ENCODE measurements around the gene SLC6A13. TPM values are rescaled to one million over a fixed set of nuclear protein-coding genes. Genes with fewer than 3 reads are reported as not detected.

Gene SLC6A13
- total and polyA plus RNA-seq, 2 donors (not counting 3 experiments of a cell fraction or from before 2014, with no cell fraction given), result 0.14 TPM; not detected in 1

- Histone ChIP-seq H3K9ac (replicated peaks; ENCODE audit: extremely low read depth, insufficient read depth, low read length) (no peak overlapping the region), H4K20me1 (replicated peaks; ENCODE audit: control insufficient read depth, extremely low read depth, insufficient read depth, low read length) (no peaks in the 10 kb centered on the region), H3K79me2 (ENCODE audit: control insufficient read depth, insufficient read depth, low read length) (no peaks in the 10 kb centered on the region), H3K27ac (ENCODE audit: insufficient read depth, low read depth, low read length) (no peak overlapping the region), H3K4me3 (replicated peaks in 1 of 3; ENCODE audit: insufficient read depth in 1 of 3, low read depth in 1 of 3, low read length in 3 of 3) (peak overlapping the region in 1 of 3 experiments; percentile 11), H2AFZ (ENCODE audit: low read depth, low read length) (peak overlapping the region; percentile 4), H3K4me2 (ENCODE audit: insufficient read depth, low read length) (peak overlapping the region; percentile 28), H3K9me1 (replicated peaks; ENCODE audit: control insufficient read depth, extremely low read depth, insufficient read depth, low read length) (no peaks in the 10 kb centered on the region), H3K4me1 (ENCODE audit: control insufficient read depth, extremely low read depth, insufficient read depth, low read length) (no peaks in the 10 kb centered on the region), H3K27me3 (ENCODE audit: control insufficient read depth in 2 of 2, insufficient read depth in 2 of 2, low read length in 2 of 2) (peaks cover 13 to 18% of the 10 kb centered on the region in 2 experiments), H3K9me3 (replicated peaks; ENCODE audit: control insufficient read depth, insufficient read depth, low read length) (no peaks in the 10 kb centered on the region), H3K36me3 (ENCODE audit: control insufficient read depth in 2 of 2, extremely low read depth in 1 of 2, insufficient read depth in 2 of 2, low read length in 2 of 2) (no peaks in the 10 kb centered on the region)
- peak; percentile 74 for TF ChIP-seq EZH2 (IDR thresholded peaks at IDR 0.05; ENCODE audit: borderline replicate concordance, low read depth, low read length, severe bottlenecking)
- TF ChIP-seq FOS (IDR thresholded peaks at IDR 0.05; ENCODE audit: borderline replicate concordance, insufficient read depth, low read length), result no peak
- ChIA-PET POLR2A (no interaction called here), CTCF (interaction anchor here (0.7 to 1.4 kb wide), 4 partner anchors 9 to 138 kb away, joined by 3 to 4 read pairs (median 4); no protein-coding TSS in a partner anchor)
- BruUV-seq (replicated peaks), result no TSS peak
- intact Hi-C loops (cut with micrococcal nuclease), result no loop called here
- dilution Hi-C loops (cut with MboI; ENCODE audit: extremely low pct_ligation_motif_present, low sequenced_read_pairs), result no loop called here
- FAIRE-seq, result no peak
- DNase-seq (ENCODE audit: low read depth, low spot score), result no peak
These were observed 59.0 kb downstream of the SLC6A13 start for GRCh38 chr12:203462-204260.

GRCh38 chr12:203074-203461, 59.6 kb downstream of the SLC6A13 start:
- DNase-seq (ENCODE audit: low read depth, low spot score) (no peak), FAIRE-seq (no peak)
- peak overlapping the region; percentile 28 for H3K4me2 ChIP-seq (ENCODE audit: insufficient read depth, low read length)
- no peak overlapping the region for H3K27ac ChIP-seq (ENCODE audit: insufficient read depth, low read depth, low read length)
- CTCF ChIA-PET, result interaction anchor here (0.7 to 1.4 kb wide), 4 partner anchors 10 to 138 kb away, joined by 3 to 4 read pairs (median 4); no protein-coding TSS in a partner anchor
- H2AFZ ChIP-seq (ENCODE audit: low read depth, low read length), result no peak overlapping the region
- H4K20me1 ChIP-seq (replicated peaks; ENCODE audit: control insufficient read depth, extremely low read depth, insufficient read depth, low read length), result no peaks in the 10 kb centered on the region
- dilution Hi-C loops (cut with MboI; ENCODE audit: extremely low pct_ligation_motif_present, low sequenced_read_pairs) (no loop called here), intact Hi-C loops (cut with micrococcal nuclease) (no loop called here)
- TF ChIP-seq FOS (IDR thresholded peaks at IDR 0.05; ENCODE audit: borderline replicate concordance, insufficient read depth, low read length) (no peak), POLR2A (IDR thresholded peaks at IDR 0.05; ENCODE audit: low read depth, low read length) (no peak)
- POLR2A ChIA-PET, result no interaction called here
- no TSS peak for BruUV-seq (replicated peaks)
- no peak overlapping the region for H3K9ac ChIP-seq (replicated peaks; ENCODE audit: extremely low read depth, insufficient read depth, low read length)
- H3K4me3 ChIP-seq (replicated peaks in 1 of 3; ENCODE audit: insufficient read depth in 1 of 3, low read depth in 1 of 3, low read length in 3 of 3), result no peak overlapping the region
- H3K27me3 ChIP-seq (ENCODE audit: control insufficient read depth in 2 of 2, insufficient read depth in 2 of 2, low read length in 2 of 2), result peaks cover 13 to 18% of the 10 kb centered on the region in 2 experiments
- H3K4me1 ChIP-seq (ENCODE audit: control insufficient read depth, extremely low read depth, insufficient read depth, low read length), result no peaks in the 10 kb centered on the region
- H3K9me1 ChIP-seq (replicated peaks; ENCODE audit: control insufficient read depth, extremely low read depth, insufficient read depth, low read length), result no peaks in the 10 kb centered on the region
- no peaks in the 10 kb centered on the region for H3K9me3 ChIP-seq (replicated peaks; ENCODE audit: control insufficient read depth, insufficient read depth, low read length)
- no peaks in the 10 kb centered on the region for H3K79me2 ChIP-seq (ENCODE audit: control insufficient read depth, insufficient read depth, low read length)
- H3K36me3 ChIP-seq (ENCODE audit: control insufficient read depth in 2 of 2, extremely low read depth in 1 of 2, insufficient read depth in 2 of 2, low read length in 2 of 2), result no peaks in the 10 kb centered on the region

Measured in endothelial cell of umbilical vein (primary cell).